Forelimb muscle (tissue), 1 donor: ENCODE data around the gene COX8C. TPM values are rescaled to one million over a fixed set of nuclear protein-coding genes. Genes with fewer than 3 reads are reported as not detected.
"Not testable (repeated sequence)": the region's sequence is repeated elsewhere in the genome, so short reads cannot be mapped to it uniquely, and the experiment has no call there.

Experiments
- DNase-seq: peaks from one replicate; pipeline ENCODE4 v3.0.0-alpha.2; 2013; ENCODE audit warnings: low read depth
- polyA plus RNA-seq: library from polyadenylated mRNA; unstranded; fragments of 120-200 nt; gene quantifications from one replicate; pipeline ENCODE4 v1.2.1, GENCODE V29; 2013; ENCODE audit not compliant: insufficient read length

Gene COX8C
- polyA plus RNA-seq, 1 donor = 0.44 TPM

DNA sequence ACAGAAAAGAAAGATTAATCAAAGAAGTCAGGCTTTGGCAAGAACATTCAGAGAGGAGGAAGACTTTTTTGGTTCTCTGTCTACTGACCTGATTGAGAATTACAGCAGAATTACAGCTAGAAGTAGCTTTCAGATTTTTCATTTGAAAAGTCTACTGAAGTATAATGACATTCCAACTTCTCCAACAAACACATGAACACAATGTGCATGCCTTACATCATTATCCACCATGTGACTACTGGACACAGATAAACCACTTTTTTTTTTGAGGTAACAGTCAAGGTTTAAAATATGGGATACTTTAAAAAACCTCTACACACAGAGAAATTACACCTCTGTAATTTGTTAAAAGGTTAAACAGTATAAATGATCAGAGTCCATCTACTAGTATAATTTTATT lies 26.5 kb upstream of the COX8C start:
- no peak for DNase-seq

DNA sequence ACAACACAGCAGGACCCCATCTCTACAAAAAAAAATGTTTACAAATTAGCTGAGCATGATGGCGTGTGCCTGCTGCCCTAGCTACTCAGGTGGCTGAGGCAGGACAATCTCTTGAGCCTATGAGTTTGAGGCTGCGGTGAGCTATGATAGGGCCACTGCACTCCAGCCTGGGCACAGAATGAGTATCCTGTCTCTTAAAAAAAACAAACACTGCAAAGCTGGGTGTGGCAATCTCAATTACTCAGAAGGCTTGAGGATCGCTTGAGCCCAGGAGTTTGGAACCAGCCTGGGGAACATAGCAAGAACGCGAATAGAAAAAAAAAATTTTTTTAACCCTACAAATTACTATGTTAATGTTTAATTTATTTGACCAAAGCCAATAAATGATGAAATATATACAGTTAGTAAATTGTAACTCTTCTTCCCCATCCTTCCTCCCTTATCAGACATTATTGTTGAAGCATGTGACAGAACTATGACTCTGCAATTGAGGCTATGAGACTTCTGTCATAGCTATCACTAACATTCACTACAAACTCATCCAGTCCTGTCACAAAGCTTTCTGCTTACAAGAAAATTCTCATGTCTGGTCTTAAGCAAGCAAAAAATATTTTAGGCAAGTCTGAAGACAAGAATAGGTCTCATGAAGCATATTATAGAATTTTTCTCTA lies 23.9 kb upstream of the COX8C start:
- DNase-seq = no peak

DNA sequence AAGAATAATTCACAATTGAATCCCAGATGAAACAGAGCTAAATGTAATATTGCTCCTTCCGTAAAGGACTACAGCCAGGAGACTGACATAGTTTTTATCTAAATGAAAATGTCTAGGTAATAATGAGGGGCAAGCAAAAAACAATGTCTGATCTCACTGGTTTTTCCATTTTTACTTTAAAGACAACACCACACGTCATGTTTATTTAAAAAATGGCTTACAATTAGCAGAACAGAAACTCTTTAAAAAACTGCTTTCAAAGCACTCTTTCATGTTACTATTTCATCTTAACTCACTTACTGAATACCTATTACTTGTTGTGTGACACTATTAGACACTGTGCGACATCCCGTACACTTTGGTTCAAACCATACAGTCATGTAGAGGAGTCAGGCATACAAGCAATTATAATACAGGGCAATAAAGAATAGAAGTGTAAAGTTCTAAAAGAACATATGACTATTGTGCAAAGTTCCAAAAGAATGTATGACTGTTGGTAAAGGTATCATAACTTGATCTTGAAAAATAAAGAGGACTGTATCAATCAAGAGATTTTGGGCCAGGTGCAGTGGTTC lies 23.3 kb upstream of the COX8C start:
- DNase-seq = no peak

GRCh38 chr14:93326196-93326595 lies 20.8 kb upstream of the COX8C start:
- DNase-seq = no peak

DNA sequence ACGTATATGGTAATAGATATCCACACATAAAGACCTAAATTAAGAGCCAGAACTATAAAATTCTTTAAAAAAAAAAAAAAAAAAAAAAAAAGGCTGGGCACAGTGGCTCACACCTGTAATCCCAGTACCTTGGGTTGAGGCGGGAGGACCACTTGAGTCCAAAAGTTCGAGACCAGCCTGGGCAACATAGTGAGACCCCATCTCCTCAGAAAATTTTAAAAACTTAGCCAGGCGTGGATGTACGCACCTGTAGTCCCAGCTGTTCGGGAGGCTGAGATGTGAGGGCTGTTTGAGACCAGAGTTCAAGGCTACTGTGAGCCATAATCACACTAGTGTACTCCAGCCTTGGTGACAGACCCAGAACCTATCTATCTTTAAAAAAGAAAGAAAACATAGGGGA lies 18.4 kb upstream of the COX8C start:
- DNase-seq = no peak

DNA sequence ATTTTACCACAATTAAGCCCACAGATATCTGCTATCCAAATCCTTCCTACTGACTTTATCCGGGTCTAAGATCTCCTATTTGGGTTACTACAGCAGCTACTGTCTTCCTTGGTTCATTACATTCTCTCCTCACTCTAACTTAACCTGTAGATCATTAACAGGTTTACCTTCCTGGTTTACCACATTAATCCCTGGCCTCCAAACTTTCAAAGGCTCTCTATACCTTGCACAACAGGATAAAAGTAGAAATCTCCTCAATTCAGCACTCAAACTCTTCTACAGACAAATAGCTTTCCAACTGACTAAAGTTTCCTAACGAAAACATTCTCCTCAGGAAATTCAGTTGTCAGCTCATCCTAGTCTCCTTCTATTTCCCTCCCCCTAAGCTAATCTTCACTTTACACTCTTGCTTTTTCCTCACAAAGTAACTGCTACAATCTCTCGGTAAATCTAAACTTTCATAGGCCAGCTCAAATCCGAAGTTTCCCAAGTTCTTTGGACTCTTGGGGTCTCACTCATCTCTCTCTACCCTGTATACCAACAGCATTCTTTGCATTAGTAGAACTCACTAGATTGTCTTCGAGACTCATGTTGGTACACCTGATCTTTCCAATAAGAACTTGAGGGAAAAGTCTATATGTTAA lies 16.9 kb upstream of the COX8C start:
- no peak for DNase-seq

DNA sequence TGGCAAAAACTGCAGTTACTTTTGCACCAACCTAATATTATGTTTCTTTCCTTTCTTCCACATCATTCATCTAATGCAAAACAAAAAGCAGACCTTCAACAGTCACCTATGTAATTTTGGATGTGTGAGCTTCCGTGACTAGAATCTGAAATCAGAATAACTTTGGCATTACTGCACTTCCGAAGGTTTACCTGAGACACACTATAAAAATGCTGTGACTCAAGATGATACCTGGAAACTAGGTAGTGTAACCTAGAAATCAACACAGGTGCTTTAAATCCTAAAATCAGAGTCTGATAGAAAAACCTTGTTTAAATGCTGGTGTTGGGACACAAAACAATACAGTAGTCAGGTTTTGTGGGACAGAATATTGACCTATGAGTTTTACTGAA lies 16.4 kb upstream of the COX8C start:
- DNase-seq = no peak

GRCh38 chr14:93331002-93331727 lies 15.8 kb upstream of the COX8C start:
- DNase-seq = no peak

DNA sequence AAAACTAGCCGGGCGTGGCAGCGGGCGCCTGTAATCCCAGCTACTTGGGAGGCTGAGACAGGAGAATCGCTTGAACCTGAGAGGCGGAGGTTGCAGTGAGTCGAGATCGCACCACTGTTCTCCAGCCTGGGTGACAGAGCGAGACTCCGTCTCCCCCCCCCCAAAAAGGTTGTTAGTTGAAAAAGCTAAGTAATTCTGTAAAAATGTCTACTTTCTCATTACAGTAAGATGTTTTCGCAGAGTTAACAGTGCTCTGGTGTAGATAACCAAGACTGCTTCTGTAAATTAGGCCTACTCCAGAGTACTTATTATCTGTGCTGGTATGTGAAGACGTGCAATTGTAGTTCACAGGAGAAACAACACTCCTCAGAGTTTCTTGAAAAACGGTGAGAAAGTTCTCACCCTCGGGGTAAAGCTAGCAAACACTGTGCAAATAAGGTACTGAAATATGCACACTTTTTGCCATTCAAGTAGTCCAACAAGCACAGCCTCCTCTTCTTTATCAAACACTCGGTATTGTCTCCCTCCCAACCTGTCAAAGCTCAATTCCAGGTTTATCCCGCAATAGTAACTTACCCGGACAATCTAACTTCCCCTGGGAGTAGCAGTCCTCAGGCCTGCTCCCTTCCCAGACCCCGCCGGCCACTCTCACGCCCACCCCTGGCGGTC lies 15.1 kb upstream of the COX8C start:
- DNase-seq = no peak

GRCh38 chr14:93332397-93332852 lies 14.6 kb upstream of the COX8C start:
- DNase-seq = no peak

GRCh38 chr14:93332853-93333630 lies 13.9 kb upstream of the COX8C start, which contains the start of gene BTBD7:
Gene BTBD7, minus strand, starts transcription at chr14:93333036. Its CDS starts 36,985 bp downstream, at chr14:93296051.
- DNase-seq = peak; percentile 85

GRCh38 chr14:93333631-93334103 lies 13.3 kb upstream of the COX8C start:
- no peak for DNase-seq

- no peak for DNase-seq
These were observed 9.7 kb upstream of the COX8C start for GRCh38 chr14:93337143-93337753.

GRCh38 chr14:93337884-93338283 lies 9.1 kb upstream of the COX8C start:
- DNase-seq = no peak

DNA sequence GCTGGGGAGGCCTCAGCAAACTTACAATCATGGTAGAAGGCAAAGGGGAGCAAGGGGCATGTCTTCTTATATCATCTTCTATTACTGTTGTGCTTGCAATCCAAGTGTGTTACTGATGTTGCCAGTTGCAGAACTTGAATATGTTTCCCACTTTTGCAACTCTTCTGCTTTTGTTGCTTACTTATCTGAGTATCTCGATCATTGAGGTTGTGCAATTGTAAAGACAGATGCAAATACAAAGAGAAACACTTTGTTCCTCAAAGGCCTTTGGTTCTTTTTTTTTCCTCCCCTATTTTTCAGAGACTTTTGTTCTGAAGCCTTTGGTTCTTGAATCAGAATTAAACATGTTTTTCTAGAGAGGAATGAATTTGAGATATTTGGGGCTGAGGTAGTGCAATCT lies 3.7 kb upstream of the COX8C start:
- DNase-seq = no peak

DNA sequence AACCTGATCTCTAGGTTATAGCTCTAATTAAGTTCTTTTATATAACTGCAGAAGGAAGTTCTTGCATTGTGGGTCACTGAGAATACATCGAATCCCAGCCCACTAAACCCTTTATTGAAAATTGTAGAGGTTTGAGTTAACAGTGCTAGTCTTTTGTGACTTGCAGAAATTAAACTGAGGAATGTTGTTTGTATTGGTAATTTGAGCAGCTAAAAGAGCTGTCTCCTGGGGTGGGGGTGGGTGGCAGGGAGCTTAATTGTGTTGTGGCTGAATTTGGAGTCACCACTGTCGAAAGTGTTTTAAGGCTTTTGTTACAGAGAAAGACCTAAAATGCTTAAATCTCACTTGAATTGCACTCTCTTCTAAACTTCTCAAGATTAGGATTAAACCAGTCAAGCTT lies 3.2 kb upstream of the COX8C start:
- DNase-seq = no peak

GRCh38 chr14:93347850-93348249 lies 868 bp downstream of the COX8C start:
- DNase-seq = no peak

GRCh38 chr14:93348292-93348691 lies 1.3 kb downstream of the COX8C start:
- DNase-seq = no peak

- DNase-seq = not testable (repeated sequence)
These were observed 7.9 kb downstream of the COX8C start for GRCh38 chr14:93354873-93355272.

DNA sequence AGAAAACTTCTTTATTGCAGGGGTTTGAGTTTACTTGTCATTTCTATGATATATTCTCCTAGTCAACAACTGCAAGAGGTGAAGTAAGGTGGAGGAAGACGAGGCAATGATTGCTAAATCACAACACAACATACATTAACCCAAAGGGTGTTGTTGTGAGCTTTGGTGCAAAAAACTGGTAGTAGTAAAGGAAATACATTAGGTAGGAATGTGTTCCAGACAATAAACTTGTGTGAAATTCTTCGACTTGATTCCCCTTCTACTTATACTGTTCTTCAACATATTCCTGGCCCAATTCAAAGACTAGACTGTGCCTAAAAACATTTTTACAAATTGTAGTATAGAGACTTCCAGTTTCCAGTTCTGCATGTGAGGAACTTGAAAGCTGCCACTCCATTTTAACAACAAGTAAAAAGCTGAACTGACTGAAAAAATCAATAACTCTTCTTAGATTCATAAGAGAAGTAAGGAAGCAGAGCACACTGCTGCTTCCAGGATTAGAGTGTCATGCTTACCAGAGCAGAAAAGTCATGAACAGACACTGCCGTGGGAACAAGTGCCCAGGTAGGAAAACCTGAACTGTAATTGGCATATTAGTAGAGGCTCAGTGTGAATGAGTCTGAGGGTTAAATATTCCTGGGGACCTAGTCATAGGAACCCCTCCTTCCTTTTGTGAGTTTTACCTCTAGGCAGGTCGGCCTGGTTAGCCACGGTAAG lies 22.2 kb downstream of the COX8C start:
- no peak for DNase-seq
